PC-3 (cell line): ENCODE data around the gene PJA1. TPM values are rescaled to one million over a fixed set of nuclear protein-coding genes. Genes with fewer than 3 reads are reported as not detected.

Experiments
- ATAC-seq: fragments of 200-7000 bp; cut with Tn5 transposase; 2 replicates; pipeline ENCODE4 v1.9.1; 2020; ENCODE audit warnings: mild to moderate bottlenecking, moderate library complexity
- BruUV-seq: library from RNA; stranded (reverse); fragments of 400-500 nt; replicated peaks from 2 replicates; lab custom pipeline; 2021; lab: Mats Ljungman, UMichigan
- CTCF ChIA-PET: fragments of 300-600 bp; sonication (Branson Sonifier 250); formaldehyde crosslinking; loops from one replicate; lab custom pipeline; 2022; ENCODE audit warnings: antibody characterized with exemption; lab: Charles Lee
- POLR2A ChIA-PET: fragments of 300-600 bp; sonication (Branson Sonifier 250); formaldehyde crosslinking; loops from one replicate; lab custom pipeline; 2022; ENCODE audit warnings: antibody characterized with exemption; ENCODE audit not compliant: unreplicated experiment; lab: Charles Lee
- DNase-seq: peaks from one replicate; pipeline ENCODE4 v3.0.0-alpha.2; 2015
- H2AFZ ChIP-seq: fragments of 300-600 bp; sonication (generic); 2 replicates; pipeline ENCODE4 v1.6.0; 2016; ENCODE audit warnings: antibody characterized with exemption, low read length
- H3F3A ChIP-seq: fragments of 300-600 bp; sonication (generic); one replicate; pipeline ENCODE4 v1.6.0; 2017; ENCODE audit warnings: antibody characterized with exemption, low read length, control low read depth, mild to moderate bottlenecking; ENCODE audit not compliant: unreplicated experiment
- H3K27ac ChIP-seq: fragments of 300-600 bp; sonication (generic); 2 replicates; pipeline ENCODE4 v1.5.1; 2016; ENCODE audit warnings: mild to moderate bottlenecking, low read length
- H3K27me3 ChIP-seq: fragments of 300-600 bp; sonication (generic); 2 replicates; pipeline ENCODE4 v1.6.1; 2016; ENCODE audit warnings: low read length, mixed read lengths
- H3K36me3 ChIP-seq: fragments of 300-600 bp; sonication (generic); 2 replicates; pipeline ENCODE4 v1.6.1; 2016; ENCODE audit warnings: low read depth, mixed run types, low read length, mixed read lengths
- H3K4me1 ChIP-seq: fragments of 300-600 bp; sonication (generic); 2 replicates; pipeline ENCODE4 v1.5.1; 2016; ENCODE audit warnings: low read length; ENCODE audit not compliant: insufficient read depth
- H3K4me2 ChIP-seq: fragments of 300-600 bp; sonication (generic); 2 replicates; pipeline ENCODE4 v1.6.0; 2016; ENCODE audit warnings: low read length
- H3K4me3 ChIP-seq: fragments of 300-600 bp; sonication (generic); 2 replicates; pipeline ENCODE4 v1.5.1; 2016; ENCODE audit warnings: mild to moderate bottlenecking, low read length, mixed read lengths
- H3K79me2 ChIP-seq: fragments of 300-600 bp; sonication (generic); 2 replicates; pipeline ENCODE4 v1.6.1; 2017; ENCODE audit warnings: low read length, mixed read lengths
- H3K9ac ChIP-seq: fragments of 300-600 bp; sonication (generic); 2 replicates; pipeline ENCODE4 v1.6.0; 2016; ENCODE audit warnings: mild to moderate bottlenecking, low read length
- H3K9me2 ChIP-seq: fragments of 300-600 bp; sonication (generic); replicated peaks from 2 replicates; pipeline ENCODE4 v1.6.1; 2016; ENCODE audit warnings: mixed run types, low read length, mixed read lengths
- H3K9me3 ChIP-seq: fragments of 300-600 bp; sonication (generic); 2 replicates; pipeline ENCODE4 v1.6.1; 2016; ENCODE audit warnings: low read length, mixed read lengths
- H4K20me1 ChIP-seq: fragments of 300-600 bp; sonication (generic); 2 replicates; pipeline ENCODE4 v1.6.1; 2016; ENCODE audit warnings: low read length, mixed read lengths
- CTCF ChIP-seq: fragments of 300-600 bp; sonication (generic); conservative IDR thresholded peaks from 2 replicates; pipeline ENCODE4 v1.5.1; 2017; ENCODE audit warnings: antibody characterized with exemption, low read depth, mild to moderate bottlenecking, low read length
- EZH2 ChIP-seq: fragments of 300-600 bp; sonication (generic); IDR thresholded peaks from one replicate; pipeline ENCODE4 v1.6.1; 2017; ENCODE audit warnings: antibody characterized with exemption, mild to moderate bottlenecking, low read length; ENCODE audit not compliant: unreplicated experiment
- EZH2phosphoT487 ChIP-seq: fragments of 300-600 bp; sonication (generic); IDR thresholded peaks from 2 replicates; pipeline ENCODE4 v1.6.1; 2018; ENCODE audit warnings: mild to moderate bottlenecking, antibody characterized with exemption, low read length, borderline replicate concordance
- intact Hi-C: fragments of 100-400 bp; cut with micrococcal nuclease; formaldehyde crosslinking; loops from 2 replicates; pipeline ENCODE4 v1.9.0; 2023
- total RNA-seq: library from RNA; depleted of rRNA; stranded (reverse); fragments of >200 nt; gene quantifications from 2 replicates; pipeline ENCODE4 v1.2.3, GENCODE V29; 2014

PJA1 gene
- total RNA-seq, 1 experiment from 2014 or later = 37.6 TPM

GRCh38 chrX:69173906-69174305, 8.7 kb upstream of the PJA1 start:
- DNase-seq (no peak), ATAC-seq (no peak)
- POLR2A ChIA-PET = no interaction called here
- no TSS peak for BruUV-seq
- H2AFZ ChIP-seq = no peak overlapping the region
- H3K9me3 ChIP-seq = no peaks in the 10 kb centered on the region
- H3K36me3 ChIP-seq = no peaks in the 10 kb centered on the region
- H3K4me1 ChIP-seq = no peaks in the 10 kb centered on the region
- H3K79me2 ChIP-seq = no peaks in the 10 kb centered on the region
- intact Hi-C loops = no loop called here
- no peak overlapping the region for H3K27ac ChIP-seq
- no peaks in the 10 kb centered on the region for H3F3A ChIP-seq
- H3K4me3 ChIP-seq = no peak overlapping the region
- no peak overlapping the region for H3K4me2 ChIP-seq
- no peaks in the 10 kb centered on the region for H4K20me1 ChIP-seq
- CTCF ChIA-PET = no interaction called here
- no peak overlapping the region for H3K9ac ChIP-seq
- no peaks in the 10 kb centered on the region for H3K27me3 ChIP-seq
- H3K9me2 ChIP-seq = no peaks in the 10 kb centered on the region
- no peak for TF ChIP-seq EZH2phosphoT487
- no peak for TF ChIP-seq CTCF
- TF ChIP-seq EZH2 = no peak

GRCh38 chrX:69172937-69173336, 7.7 kb upstream of the PJA1 start:
- Histone ChIP-seq H3K27ac (no peak overlapping the region), H2AFZ (no peak overlapping the region), H3K36me3 (no peaks in the 10 kb centered on the region), H3K4me3 (no peak overlapping the region), H3K4me1 (no peaks in the 10 kb centered on the region), H3F3A (no peaks in the 10 kb centered on the region), H3K9me2 (no peaks in the 10 kb centered on the region), H3K9me3 (no peaks in the 10 kb centered on the region), H4K20me1 (no peaks in the 10 kb centered on the region), H3K9ac (no peak overlapping the region), H3K79me2 (no peaks in the 10 kb centered on the region), H3K27me3 (no peaks in the 10 kb centered on the region), H3K4me2 (no peak overlapping the region)
- ChIA-PET CTCF (no interaction called here), POLR2A (no interaction called here)
- TF ChIP-seq EZH2phosphoT487 (no peak), EZH2 (no peak), CTCF (no peak)
- ATAC-seq (no peak), DNase-seq (no peak)
- intact Hi-C loops = no loop called here
- BruUV-seq = no TSS peak

GRCh38 chrX:69170319-69170718, 5.1 kb upstream of the PJA1 start:
- no peaks in the 10 kb centered on the region for H4K20me1 ChIP-seq
- CTCF ChIA-PET = no interaction called here
- no peak for TF ChIP-seq CTCF
- no peak for TF ChIP-seq EZH2
- TF ChIP-seq EZH2phosphoT487 = no peak
- BruUV-seq = no TSS peak
- H3K9ac ChIP-seq = no peak overlapping the region
- H3K4me1 ChIP-seq = peaks cover 6% of the 10 kb centered on the region; the same call in 1 of the 2 replicates
- no peaks in the 10 kb centered on the region for H3K36me3 ChIP-seq
- H3K4me3 ChIP-seq = no peak overlapping the region
- H3F3A ChIP-seq = no peaks in the 10 kb centered on the region
- H2AFZ ChIP-seq = no peak overlapping the region
- H3K9me2 ChIP-seq = no peaks in the 10 kb centered on the region
- no peaks in the 10 kb centered on the region for H3K27me3 ChIP-seq
- H3K4me2 ChIP-seq = no peak overlapping the region
- intact Hi-C loops = no loop called here
- DNase-seq (no peak), ATAC-seq (no peak)
- H3K9me3 ChIP-seq = no peaks in the 10 kb centered on the region
- H3K27ac ChIP-seq = no peak overlapping the region
- peaks cover under 1% of the 10 kb centered on the region; the same call in 1 of the 2 replicates for H3K79me2 ChIP-seq
- POLR2A ChIA-PET = no interaction called here
